DMS 273 (cell line): Measurements from ENCODE around the gene GCLC.
"Not testable (repeated sequence)": the region's sequence is repeated elsewhere in the genome, so short reads cannot be mapped to it uniquely, and the experiment has no call there.

Source experiments
- DNase-seq: peaks from one replicate; lab custom pipeline; 2025; ENCODE audit not compliant: unreplicated experiment; lab: John Stamatoyannopoulos, UW

GCLC gene

GRCh38 chr6:53495506-53496499 lies 49.1 kb downstream of the GCLC start:
- DNase-seq = no peak

DNA sequence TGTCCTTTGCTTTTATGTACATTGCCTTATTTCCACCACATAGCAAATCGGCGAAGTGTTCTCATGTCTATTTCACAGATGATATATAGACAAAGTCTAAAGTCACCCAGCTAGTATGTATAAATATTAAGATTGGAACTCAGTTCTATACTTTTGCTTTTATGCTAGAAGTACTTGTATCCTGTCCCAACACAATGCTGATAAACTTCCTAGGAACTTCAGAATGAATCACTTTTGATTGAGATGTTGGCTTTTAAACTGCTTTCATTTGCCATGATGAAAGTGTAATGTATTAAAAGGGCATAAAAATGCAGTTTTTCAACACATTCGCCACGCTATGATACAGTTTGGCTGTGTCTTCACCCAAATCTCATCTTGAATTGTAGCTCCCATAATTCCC lies 50.8 kb downstream of the GCLC start:
- no peak for DNase-seq

DNA sequence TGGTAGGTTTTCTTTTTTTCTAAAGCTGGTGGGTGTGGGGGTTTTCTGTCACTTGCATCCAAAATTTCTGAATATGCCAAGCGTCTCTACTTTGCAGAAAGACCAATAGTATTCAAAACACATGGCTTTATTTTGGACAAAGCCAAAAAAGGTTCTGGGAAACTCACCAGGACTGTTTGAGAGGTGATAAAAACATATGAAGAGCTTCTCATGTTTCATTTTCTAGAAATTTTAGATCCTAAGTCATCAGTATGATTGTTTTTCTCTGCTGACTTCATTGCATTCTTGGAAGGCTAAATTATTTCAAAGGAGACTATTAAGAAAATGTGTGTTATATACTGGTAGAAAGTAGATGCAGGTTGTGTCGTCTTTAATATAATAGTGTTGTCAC lies 51.3 kb downstream of the GCLC start:
- DNase-seq = no peak

GRCh38 chr6:53492860-53493634 lies 51.9 kb downstream of the GCLC start:
- peak; percentile 80 for DNase-seq

DNA sequence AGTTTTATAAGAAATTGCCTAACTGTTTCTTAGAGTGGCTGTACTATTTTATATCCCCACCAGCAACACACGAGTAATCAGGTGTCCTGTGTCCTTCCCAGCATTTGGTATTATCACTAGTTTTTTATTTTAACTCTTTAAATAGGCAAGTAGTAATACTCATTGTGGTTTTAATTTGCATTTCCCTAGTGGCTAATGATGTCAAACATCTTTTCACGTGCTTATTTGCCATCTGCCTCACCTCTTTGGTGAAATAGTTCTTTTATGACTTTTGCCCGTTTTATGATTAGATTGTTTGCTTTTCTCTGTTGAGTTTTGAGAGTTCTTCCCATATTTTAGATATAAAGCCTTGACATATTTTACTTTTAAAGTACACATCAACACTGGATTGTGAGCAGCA lies 57.8 kb downstream of the GCLC start:
- peak; percentile 59 for DNase-seq

DNA sequence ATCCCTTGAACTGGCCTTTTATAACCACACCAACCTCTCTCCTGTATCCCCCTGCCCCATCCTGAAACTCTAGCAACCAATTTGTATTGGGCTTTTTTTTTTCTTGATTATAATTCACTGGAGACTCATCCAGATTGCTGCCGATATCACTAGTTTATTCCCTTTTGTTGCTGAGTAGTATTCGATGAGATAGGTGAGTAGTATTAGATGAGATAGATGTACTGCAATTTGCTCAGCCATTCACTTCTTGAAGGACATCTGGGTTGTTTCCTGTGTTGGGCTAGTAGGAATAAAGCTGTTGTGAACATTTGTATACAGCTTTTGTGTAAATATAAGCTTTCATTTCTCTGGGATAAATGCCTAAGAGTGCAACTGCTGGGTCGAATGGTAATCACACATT lies 58.2 kb downstream of the GCLC start:
- no peak for DNase-seq

GRCh38 chr6:53484476-53485280 lies 60.2 kb downstream of the GCLC start:
- DNase-seq = peak; percentile 88

- peak; percentile 23 for DNase-seq
Measured at GRCh38 chr6:53483423-53484353, 61.2 kb downstream of the GCLC start.

DNA sequence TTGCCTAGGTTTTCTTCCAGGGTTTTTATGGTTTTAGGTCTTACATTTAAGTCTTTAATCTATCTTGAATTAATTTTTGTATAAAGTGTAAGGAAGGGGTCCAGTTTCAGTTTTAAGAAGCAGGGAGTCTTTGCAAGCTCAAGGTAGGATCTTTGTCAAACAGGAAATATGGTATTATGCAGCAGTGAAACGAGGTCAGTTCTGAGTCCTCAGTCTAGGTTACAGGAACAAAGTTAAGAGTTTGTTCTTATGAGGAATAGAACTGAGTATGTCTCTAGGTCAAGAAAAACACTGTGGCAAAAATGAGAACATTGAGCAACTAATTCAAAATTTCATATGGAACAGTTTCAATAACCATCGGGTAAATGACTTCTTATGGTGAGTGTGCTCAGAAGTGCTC lies 63.6 kb downstream of the GCLC start:
- no peak for DNase-seq

DNA sequence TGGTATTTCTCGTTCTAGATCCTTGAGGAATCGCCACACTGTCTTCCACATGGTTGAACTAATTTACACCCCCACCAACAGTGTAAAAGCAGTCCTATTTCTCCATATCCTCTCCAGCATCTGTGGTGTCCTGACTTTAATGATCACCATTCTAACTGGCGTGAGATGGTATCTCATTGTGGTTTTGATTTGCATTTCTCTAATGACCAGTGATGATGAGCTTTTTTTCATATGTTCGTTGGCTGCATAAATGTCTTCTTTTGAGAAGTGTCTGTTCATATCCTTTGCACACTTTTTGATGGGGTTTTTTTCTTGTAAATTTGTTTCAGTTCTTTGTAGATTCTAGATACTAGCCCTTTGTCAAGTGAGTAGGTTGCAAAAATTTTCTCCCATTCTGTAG lies 64.1 kb downstream of the GCLC start:
- DNase-seq = not testable (repeated sequence)

DNA sequence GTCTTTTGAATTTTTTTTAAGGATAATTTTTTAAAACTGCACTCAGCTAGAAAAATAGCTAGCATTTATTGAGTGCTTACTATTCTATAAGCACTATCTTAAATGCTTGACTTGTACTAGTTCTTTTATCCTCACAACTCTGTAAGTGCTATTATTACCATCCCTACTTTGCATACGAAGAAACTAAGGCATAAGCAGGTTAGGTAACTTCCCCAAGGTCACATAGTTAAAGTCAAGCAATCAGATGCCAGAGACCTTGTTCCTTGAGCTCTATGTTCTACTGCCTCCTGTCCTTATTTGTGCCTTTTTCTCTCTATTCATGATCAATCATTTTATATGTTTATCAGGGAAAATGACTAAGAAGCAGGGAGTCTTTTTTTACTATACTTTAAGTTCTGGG lies 65.0 kb downstream of the GCLC start:
- DNase-seq = no peak

- no peak for DNase-seq
Measured at GRCh38 chr6:53476964-53477363, 67.9 kb downstream of the GCLC start.

DNA sequence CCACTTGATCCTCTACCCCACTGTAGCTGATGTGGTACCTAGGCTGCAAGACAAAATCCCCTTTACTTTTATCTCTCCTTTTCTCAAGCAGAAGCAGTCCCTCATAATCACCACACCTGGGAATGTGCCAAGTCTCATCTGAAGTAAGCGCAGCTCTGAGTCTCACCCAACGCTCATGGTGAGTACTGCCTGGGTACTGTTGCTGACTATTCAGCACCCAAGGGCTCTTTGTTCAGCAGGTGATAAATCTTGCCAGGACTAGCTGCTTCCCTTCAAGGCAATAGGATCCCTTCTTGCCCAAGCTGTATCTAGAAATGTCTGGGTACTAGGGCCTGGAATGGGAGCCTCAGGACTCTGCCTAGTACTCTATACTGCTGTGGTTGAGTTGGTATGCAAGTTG lies 70.9 kb downstream of the GCLC start:
- DNase-seq = no peak

GRCh38 chr6:53469163-53469562 lies 75.7 kb downstream of the GCLC start:
- no peak for DNase-seq

GRCh38 chr6:53466257-53466656 lies 78.6 kb downstream of the GCLC start:
- no peak for DNase-seq

- no peak for DNase-seq
Measured at GRCh38 chr6:53465732-53466131, 79.2 kb downstream of the GCLC start.

GRCh38 chr6:53464927-53465460 lies 79.9 kb downstream of the GCLC start:
- no peak for DNase-seq

DNA sequence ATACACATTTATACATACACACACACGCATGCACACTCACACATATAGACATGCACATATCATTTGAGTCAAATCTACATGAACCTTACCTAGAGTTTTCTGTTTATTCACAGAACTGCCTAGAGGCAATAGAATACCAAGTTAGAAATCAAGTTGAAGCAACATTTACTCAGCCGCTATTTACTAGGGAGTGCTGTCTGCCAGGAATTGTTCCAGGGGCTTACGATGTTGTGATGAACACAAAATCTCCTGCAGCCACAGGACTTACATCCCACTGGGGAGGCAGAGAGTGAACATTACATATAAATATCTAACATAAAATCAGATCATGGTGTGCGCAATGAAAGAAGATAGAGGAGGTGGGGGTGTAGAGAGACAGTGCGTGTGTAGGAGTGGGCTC lies 80.4 kb downstream of the GCLC start:
- no peak for DNase-seq

GRCh38 chr6:53461696-53462095 lies 83.2 kb downstream of the GCLC start:
- no peak for DNase-seq
